Measurements from ENCODE around the gene FAM32A.

DNA sequence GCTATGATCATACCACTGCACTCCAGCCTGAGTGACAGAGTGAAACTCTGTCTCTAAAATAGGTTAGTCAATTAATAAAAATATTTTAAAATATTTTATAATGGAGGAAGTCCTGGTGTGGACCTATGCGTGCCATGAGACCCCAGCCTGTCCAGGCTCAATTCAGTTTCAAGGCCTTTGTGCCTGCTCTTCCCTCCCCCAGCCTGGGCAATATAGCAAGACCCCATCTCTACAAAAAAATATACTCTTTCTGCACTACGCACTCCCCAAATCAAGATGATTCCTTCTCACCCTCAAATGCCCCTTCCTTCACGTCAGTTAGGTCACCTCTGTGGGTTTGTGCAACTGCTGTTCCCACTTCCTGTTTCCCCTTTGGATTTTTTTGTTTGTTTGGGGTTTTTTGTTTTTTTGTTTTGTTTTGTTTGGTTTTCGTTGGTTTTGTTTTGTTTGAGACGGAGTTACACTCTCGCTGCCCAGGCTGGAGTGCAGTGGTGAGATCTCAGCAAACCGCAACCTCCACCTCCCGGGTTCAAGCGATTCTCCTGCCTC, 43.1 kb upstream of the FAM32A start:
- TF ChIP-seq CTCF (conservative IDR thresholded peaks at IDR 0.05), result no peak
- TF ChIP-seq ZFX (IDR thresholded peaks at IDR 0.05), result no peak
